BLaER1 treated with 17β-estradiol and CSF1 and Interleukin-3, amounts not matched to agents 10 nM and 100 nM (cell line): ENCODE measurements around the gene SNX27.
A peak's percentile ranks its signal among the peaks of the same experiment; 100 is the strongest.

Experiments
- H3K27ac ChIP-seq, 11 experiments: shearing (Covaris generic); formaldehyde crosslinking; 2 replicates each; pipeline ENCODE4 v1.8.1; 2022
- H3K27me3 ChIP-seq, 11 experiments: shearing (Covaris generic); formaldehyde crosslinking; 2 replicates each; pipeline ENCODE4 v1.8.1; 2022
- H3K36me3 ChIP-seq, 11 experiments: shearing (Covaris generic); formaldehyde crosslinking; 2 replicates each; pipeline ENCODE4 v1.8.1; 2022
- H3K4me1 ChIP-seq, 10 experiments: shearing (Covaris generic); formaldehyde crosslinking; 2 replicates each; pipeline ENCODE4 v1.8.1; 2022
- H3K4me2 ChIP-seq, 11 experiments: shearing (Covaris generic); formaldehyde crosslinking; 2 replicates each; pipeline ENCODE4 v1.8.1; 2022
- H3K4me3 ChIP-seq, 10 experiments: shearing (Covaris generic); formaldehyde crosslinking; 2 replicates each; pipeline ENCODE4 v1.8.1; 2022
- H3K9ac ChIP-seq, 11 experiments: shearing (Covaris generic); formaldehyde crosslinking; 2 replicates each; pipeline ENCODE4 v1.8.1; 2022
- H3K9me3 ChIP-seq, 11 experiments: shearing (Covaris generic); formaldehyde crosslinking; replicated peaks in 1 of 11; 2 replicates each; pipeline ENCODE4 v1.8.1; 2022
- H4K20me1 ChIP-seq, 11 experiments: shearing (Covaris generic); formaldehyde crosslinking; 2 replicates each; pipeline ENCODE4 v1.8.1; 2022
- Cebpa-rat ChIP-seq, 11 experiments: shearing (Covaris generic); IDR thresholded peaks; 2 replicates each; pipeline ENCODE4 v1.8.1; 2022

SNX27 gene

DNA sequence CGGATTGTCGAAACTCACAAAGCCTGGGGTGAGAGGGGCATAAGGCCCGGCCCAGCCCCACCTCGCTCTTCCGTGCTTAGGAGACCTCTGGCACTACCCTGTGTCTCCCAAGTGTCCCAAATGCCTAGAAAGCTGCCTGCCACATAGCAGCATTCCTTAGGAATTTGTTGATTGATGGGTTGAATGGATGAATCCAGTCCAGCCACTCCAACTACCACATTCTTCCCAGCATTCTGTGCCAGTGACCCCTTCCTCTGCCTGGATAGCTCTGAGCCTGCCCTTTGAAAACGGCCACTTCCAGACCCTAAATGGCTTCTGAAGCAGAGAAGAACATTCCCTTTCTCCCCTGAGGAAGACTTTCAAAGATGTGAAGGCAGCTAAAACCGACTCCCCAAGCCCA is 93.3 kb downstream of the SNX27 start:
- no peak overlapping the region for H3K4me3 ChIP-seq
- H3K27ac ChIP-seq = peak overlapping the region in 6 of 11 experiments; percentile 22 to 81 (median 74); a peak in 8 of 22 replicates
- peak overlapping the region in 10 of 11 experiments; percentile 51 to 98 (median 93); a peak in 19 of 22 replicates for H3K4me2 ChIP-seq
- H4K20me1 ChIP-seq = peaks cover 0 to 6% (median 0%) of the 10 kb centered on the region in 11 experiments; a peak in 1 of 22 replicates
- no peaks in the 10 kb centered on the region for H3K9me3 ChIP-seq
- H3K36me3 ChIP-seq = peaks cover 13 to 19% (median 15%) of the 10 kb centered on the region in 11 experiments; a peak in 20 of 22 replicates
- peaks cover 38 to 82% (median 77%) of the 10 kb centered on the region in 10 experiments for H3K4me1 ChIP-seq
- peak overlapping the region in 2 of 11 experiments; percentile 37 to 71; a peak in 1 of 22 replicates for H3K9ac ChIP-seq
- no peak for TF ChIP-seq Cebpa-rat (IDR thresholded peaks at IDR 0.05)
- no peaks in the 10 kb centered on the region for H3K27me3 ChIP-seq

DNA sequence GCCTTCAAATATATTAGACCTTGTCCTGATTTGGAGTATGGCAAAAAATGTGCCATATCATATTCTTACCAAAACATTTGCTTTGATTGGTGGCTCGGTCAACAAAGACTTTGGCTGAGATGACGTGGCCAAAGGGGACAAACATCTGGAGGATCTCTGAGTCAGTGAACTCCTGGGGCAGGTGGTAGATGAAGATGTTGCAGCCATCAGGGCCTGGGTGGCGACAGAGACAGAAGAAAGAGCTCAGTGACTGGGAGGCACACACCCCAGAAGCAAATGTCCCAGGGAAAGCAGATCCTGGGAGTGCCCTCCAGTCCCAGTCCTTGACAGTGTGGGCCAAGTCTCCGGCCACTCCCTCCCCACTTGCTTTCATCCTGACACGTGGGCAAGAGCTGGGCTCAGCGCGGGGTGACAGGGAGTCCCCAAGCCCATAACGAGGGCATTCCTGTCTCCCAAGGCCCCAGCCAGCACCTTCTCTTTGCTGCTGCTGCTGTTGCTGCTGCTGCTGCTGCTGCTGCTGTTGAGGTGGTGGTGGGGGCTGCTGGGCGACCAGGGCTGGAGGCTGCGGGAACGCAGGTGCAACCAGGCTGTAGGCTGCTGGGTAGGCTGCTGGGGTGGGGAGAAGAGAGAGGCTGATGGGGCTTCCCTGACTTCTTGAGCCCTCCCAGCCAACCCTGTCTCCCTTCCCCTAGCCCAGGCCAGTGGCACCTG is 94.1 kb downstream of the SNX27 start:
- no peaks in the 10 kb centered on the region for H3K9me3 ChIP-seq
- TF ChIP-seq Cebpa-rat (IDR thresholded peaks at IDR 0.05) = peak in 2 of 11 experiments; percentile 9 to 44; a peak in 1 of 22 replicates
- H3K9ac ChIP-seq = peak overlapping the region in 5 of 11 experiments; percentile 0 to 67 (median 48); a peak in 8 of 22 replicates
- H3K27me3 ChIP-seq = no peaks in the 10 kb centered on the region
- peak overlapping the region; percentile 46 to 98 (median 92); a peak in 20 of 22 replicates for H3K4me2 ChIP-seq
- peak overlapping the region in 5 of 11 experiments; percentile 29 to 81 (median 77); a peak in 11 of 22 replicates for H3K27ac ChIP-seq
- H4K20me1 ChIP-seq = peaks cover 0 to 4% (median 0%) of the 10 kb centered on the region in 11 experiments; a peak in 1 of 22 replicates
- peaks cover 9 to 13% (median 12%) of the 10 kb centered on the region in 11 experiments; a peak in 20 of 22 replicates for H3K36me3 ChIP-seq
- 0 out of 20 replicates have a peak overlapping the region, but pooled peaks of 1 of the 10 experiments have one; percentile 2 for H3K4me3 ChIP-seq
- peaks cover 38 to 85% (median 83%) of the 10 kb centered on the region in 10 experiments for H3K4me1 ChIP-seq

DNA sequence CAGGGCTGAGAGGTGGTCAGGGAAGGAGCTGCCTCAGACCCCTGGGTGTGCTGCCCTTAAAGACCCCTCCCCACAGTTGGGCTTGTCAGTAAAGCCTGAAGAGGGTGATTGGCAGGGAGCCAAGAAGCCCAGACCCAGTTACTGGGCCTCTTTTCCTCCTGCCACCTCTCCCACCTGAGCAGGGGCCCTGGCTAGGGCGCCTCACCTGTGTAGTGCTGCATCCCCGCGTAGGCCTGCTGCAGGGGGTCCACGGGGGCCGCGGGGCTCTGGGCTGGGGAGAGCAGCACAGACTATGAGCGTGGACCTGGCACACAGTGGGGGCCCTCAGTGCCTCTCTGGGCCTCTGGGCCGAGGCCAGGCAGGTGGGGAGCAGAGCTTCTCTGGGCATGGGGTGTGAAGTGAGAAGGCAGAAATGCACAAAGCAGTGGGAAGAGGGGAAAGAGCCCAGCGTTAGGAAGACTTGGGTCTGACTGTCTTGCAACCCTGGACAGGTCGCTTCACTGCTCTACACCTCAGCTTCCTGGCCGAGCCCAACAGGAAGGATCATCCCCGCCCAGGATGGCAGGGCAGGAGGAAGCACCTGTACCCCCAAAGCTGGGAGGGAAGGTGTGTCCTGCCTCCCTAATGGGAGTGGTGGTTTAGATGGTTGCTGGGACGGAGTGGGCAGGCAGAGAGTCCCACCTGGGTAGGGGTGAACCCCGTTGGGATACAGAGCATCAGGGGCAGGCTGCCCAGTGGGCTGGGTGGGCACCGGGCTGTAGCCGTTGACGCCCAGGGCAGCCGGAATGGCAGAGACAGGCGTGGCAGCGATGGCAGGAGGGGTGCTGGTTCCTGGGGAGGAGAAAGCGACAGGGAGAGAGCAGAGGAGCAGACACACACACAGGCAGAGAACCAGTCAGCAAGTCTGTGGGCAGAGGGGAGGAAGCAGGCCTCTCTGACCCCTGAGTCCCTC is 94.9 kb downstream of the SNX27 start:
- TF ChIP-seq Cebpa-rat (IDR thresholded peaks at IDR 0.05) = no peak
- Histone ChIP-seq H3K4me1 (peaks cover 38 to 90% (median 89%) of the 10 kb centered on the region in 10 experiments), H3K9me3 (no peaks in the 10 kb centered on the region), H3K27me3 (no peaks in the 10 kb centered on the region), H3K4me2 (peak overlapping the region; percentile 46 to 98 (median 92)), H4K20me1 (no peaks in the 10 kb centered on the region), H3K27ac (peak overlapping the region in 6 of 11 experiments; percentile 29 to 79 (median 66); a peak in 12 of 22 replicates), H3K9ac (peak overlapping the region in 5 of 11 experiments; percentile 0 to 67 (median 48); a peak in 9 of 22 replicates), H3K36me3 (peaks cover 1 to 4% (median 4%) of the 10 kb centered on the region in 11 experiments; a peak in 15 of 22 replicates), H3K4me3 (peak overlapping the region in 1 of 10 experiments; percentile 2; a peak in 1 of 20 replicates)

DNA sequence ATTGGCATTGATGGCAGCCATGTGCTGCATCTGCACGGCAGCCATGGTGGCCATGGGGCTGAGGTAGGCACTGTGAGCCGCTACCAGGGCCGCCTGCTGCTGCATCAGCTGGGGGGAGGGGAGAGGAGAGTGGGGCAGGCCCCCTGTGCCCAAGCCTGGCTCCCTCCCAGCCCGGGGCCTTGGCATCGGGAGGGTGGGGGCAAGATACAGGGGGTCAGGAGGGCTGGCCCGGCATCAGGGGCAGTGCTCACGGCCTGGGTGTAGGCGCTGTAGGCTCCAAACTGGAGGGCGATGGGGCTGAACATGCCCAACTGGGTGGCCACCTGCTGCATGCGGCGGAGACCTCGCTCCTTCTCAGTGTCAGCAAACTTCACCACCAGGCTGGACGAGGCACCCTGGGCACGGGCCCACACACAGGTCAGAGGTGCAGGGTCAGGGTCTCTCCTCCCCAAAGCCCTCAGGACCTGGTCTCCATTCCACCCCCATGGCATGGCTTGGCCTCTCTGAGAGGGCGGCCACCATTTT is 95.8 kb downstream of the SNX27 start:
- Histone ChIP-seq H4K20me1 (no peaks in the 10 kb centered on the region), H3K27me3 (no peaks in the 10 kb centered on the region), H3K4me2 (peak overlapping the region in 10 of 11 experiments; percentile 51 to 98 (median 93); a peak in 19 of 22 replicates), H3K27ac (peak overlapping the region in 4 of 11 experiments; percentile 62 to 79 (median 74); a peak in 7 of 22 replicates), H3K36me3 (no peaks in the 10 kb centered on the region), H3K4me1 (peaks cover 36 to 97% (median 95%) of the 10 kb centered on the region in 10 experiments), H3K9ac (0 out of 22 replicates have a peak overlapping the region, but pooled peaks of 2 of the 11 experiments have one; percentile 35 to 67), H3K9me3 (no peaks in the 10 kb centered on the region), H3K4me3 (no peak overlapping the region)
- no peak for TF ChIP-seq Cebpa-rat (IDR thresholded peaks at IDR 0.05)

DNA sequence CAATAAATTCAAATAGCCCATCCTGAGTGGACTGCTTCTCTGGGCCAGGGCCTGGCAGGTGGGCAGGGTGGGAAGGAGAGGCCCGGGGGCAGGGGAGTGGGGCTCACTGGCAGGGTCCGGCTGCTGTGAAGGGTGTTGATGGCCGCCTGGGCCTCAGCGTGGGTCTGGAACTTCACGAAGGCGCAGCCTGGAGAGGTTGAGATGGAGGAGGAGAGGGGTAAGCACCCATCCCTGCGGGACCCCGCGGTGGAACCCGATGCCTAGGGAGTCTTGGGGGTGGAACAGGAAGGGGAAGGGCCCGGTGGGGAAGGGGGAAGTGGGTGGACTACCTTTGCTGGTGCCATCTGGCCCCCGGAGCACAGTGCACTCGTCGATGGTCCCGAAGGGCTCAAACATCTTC is 97.0 kb downstream of the SNX27 start:
- H3K36me3 ChIP-seq = no peaks in the 10 kb centered on the region
- TF ChIP-seq Cebpa-rat (IDR thresholded peaks at IDR 0.05) = no peak
- no peaks in the 10 kb centered on the region for H3K9me3 ChIP-seq
- 0 out of 22 replicates have a peak, but pooled peaks cover 0 to 4% (median 0%) of the 10 kb centered on the region in 11 experiments for H4K20me1 ChIP-seq
- peak overlapping the region in 7 of 11 experiments; percentile 34 to 62 (median 44); a peak in 11 of 22 replicates for H3K27ac ChIP-seq
- H3K27me3 ChIP-seq = no peaks in the 10 kb centered on the region
- H3K4me3 ChIP-seq = 0 out of 20 replicates have a peak overlapping the region, but pooled peaks of 2 of the 10 experiments have one; percentile 3 to 17
- peak overlapping the region; percentile 46 to 98 (median 85) for H3K4me2 ChIP-seq
- peaks cover 23 to 94% (median 89%) of the 10 kb centered on the region in 10 experiments for H3K4me1 ChIP-seq
- H3K9ac ChIP-seq = peak overlapping the region in 1 of 11 experiments; percentile 7; a peak in 2 of 22 replicates

DNA sequence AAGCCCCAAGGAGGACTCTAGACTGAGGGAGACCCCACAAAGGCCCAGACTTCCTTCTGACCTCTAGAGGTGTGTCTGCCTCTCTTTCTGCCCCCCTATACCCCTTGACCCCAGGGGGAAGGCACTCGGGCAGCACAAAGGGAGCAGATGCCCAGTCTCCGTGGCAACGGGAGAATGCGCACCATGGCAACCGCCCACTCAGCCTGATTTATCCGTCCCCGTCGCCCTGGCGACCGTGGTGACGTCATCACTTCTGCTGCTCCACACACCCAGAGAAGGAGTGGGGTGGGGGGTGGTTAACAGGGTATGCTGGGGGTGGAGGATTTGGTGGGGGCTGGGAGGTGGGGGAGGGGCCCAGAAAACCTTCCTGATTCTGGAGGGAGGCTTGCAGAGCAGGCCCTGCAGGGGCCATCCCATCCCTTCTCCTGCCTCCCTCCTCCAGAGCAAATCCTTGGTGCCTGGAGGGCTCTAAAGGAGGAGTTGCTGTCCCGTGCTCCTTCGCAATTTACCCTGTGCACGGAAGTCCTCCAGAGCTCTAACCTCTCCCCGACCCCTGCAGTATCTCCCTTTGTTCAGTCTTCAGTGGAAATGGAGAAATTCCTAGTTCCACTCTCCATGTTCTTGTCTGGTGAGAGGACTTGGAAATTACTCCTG is 98.5 kb downstream of the SNX27 start:
- H3K27ac ChIP-seq = peak overlapping the region in 3 of 11 experiments; percentile 34 to 62 (median 60); a peak in 4 of 22 replicates
- H3K27me3 ChIP-seq = peaks cover 0 to 14% (median 7%) of the 10 kb centered on the region in 11 experiments; a peak in 15 of 22 replicates
- H3K4me2 ChIP-seq = peak overlapping the region in 7 of 11 experiments; percentile 60 to 98 (median 89); a peak in 11 of 22 replicates
- peaks cover 19 to 79% (median 74%) of the 10 kb centered on the region in 10 experiments for H3K4me1 ChIP-seq
- no peak overlapping the region for H3K4me3 ChIP-seq
- no peaks in the 10 kb centered on the region for H3K9me3 ChIP-seq
- H3K36me3 ChIP-seq = no peaks in the 10 kb centered on the region
- TF ChIP-seq Cebpa-rat (IDR thresholded peaks at IDR 0.05) = no peak
- H3K9ac ChIP-seq = no peak overlapping the region
- H4K20me1 ChIP-seq = 0 out of 22 replicates have a peak, but pooled peaks cover 0 to 7% (median 0%) of the 10 kb centered on the region in 11 experiments

DNA sequence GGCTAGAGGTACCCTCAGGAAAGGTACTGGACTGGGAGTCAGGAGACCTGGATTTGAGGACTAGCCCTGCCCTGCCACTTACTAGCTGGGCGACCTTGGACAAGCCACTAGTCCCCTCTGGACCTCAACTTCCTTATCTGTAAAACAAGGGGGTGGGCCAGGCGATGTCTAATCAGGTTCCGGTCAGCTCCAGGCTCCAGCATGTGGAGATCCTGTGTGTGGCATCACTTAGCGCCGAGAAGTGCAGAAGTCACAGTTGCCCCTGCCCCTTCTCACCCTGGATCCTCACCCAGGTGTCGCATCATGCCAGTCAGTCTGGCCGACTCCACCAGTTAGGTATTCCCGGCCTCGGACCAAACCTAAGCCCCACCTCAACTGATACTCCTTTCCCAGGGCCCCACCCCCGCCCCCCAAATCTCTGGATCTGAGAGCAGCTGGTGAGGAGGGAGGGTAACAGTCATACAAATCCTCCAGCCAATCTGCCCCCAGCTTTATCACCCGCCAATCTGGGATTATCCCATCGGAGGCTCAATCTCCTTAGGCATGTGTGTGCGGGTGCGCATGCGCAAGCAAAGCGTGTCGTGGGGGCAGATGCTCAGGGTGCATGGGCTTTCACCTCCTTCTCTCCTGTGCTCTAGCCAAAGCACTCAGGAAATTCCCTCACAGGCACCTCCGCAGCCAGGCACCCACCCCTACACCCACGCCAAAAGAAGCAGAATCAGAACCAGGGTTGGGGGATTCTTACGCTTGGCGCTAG is 99.4 kb downstream of the SNX27 start:
- Histone ChIP-seq H3K4me1 (peaks cover 17 to 70% (median 65%) of the 10 kb centered on the region in 10 experiments), H3K27me3 (peaks cover 6 to 23% (median 16%) of the 10 kb centered on the region in 11 experiments), H3K9ac (no peak overlapping the region), H4K20me1 (peaks cover 0 to 7% (median 0%) of the 10 kb centered on the region in 11 experiments; a peak in 1 of 22 replicates), H3K9me3 (no peaks in the 10 kb centered on the region), H3K4me3 (no peak overlapping the region), H3K36me3 (no peaks in the 10 kb centered on the region), H3K27ac (no peak overlapping the region), H3K4me2 (peak overlapping the region in 4 of 11 experiments; percentile 21 to 38 (median 30); a peak in 3 of 22 replicates)
- no peak for TF ChIP-seq Cebpa-rat (IDR thresholded peaks at IDR 0.05)
